Uterus (tissue), 2 donors: ENCODE results near the gene CDC123.

Experiments
- POLR2A ChIP-seq, 2 donors: fragments of 450-650 bp; IDR thresholded peaks; one replicate each; pipeline ENCODE4 v1.6.1; 2016; ENCODE audit warnings: antibody characterized with exemption in 2 of 2, mild to moderate bottlenecking in 1 of 2, moderate library complexity in 1 of 2
- TF ChIP-seq, protein P1 (sequence below), 4 experiments: fragments of 200-600 bp in 2 of 4; fragments of 450-650 bp in 2 of 4; sonication (generic) in 2 of 4; IDR thresholded peaks; one replicate each; pipeline ENCODE4 v1.5.1; 2016 to 2019; ENCODE audit warnings: antibody characterized with exemption in 4 of 4, mild to moderate bottlenecking in 2 of 4, moderate library complexity in 1 of 4

DNA sequence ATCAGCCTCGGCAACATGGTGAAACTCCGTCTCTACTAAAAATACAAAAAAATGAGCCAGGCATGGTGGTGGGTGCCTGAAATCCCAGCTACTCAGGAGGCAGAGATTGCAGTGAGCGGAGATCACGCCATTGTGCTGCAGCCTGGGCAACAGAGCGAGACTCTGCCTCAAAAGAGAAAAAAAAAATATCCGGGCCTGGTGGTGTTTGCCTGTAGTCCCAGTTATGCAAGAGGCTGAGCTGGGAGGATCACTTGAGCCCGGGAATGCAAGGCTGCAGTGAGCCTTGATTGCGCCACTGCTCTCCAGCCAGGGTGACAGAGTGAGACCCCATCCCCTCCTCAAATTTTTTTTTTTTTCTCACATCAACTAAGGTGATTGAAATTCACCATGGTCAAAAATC lies 42.8 kb downstream of the CDC123 start:
- TF ChIP-seq, protein P1, sequence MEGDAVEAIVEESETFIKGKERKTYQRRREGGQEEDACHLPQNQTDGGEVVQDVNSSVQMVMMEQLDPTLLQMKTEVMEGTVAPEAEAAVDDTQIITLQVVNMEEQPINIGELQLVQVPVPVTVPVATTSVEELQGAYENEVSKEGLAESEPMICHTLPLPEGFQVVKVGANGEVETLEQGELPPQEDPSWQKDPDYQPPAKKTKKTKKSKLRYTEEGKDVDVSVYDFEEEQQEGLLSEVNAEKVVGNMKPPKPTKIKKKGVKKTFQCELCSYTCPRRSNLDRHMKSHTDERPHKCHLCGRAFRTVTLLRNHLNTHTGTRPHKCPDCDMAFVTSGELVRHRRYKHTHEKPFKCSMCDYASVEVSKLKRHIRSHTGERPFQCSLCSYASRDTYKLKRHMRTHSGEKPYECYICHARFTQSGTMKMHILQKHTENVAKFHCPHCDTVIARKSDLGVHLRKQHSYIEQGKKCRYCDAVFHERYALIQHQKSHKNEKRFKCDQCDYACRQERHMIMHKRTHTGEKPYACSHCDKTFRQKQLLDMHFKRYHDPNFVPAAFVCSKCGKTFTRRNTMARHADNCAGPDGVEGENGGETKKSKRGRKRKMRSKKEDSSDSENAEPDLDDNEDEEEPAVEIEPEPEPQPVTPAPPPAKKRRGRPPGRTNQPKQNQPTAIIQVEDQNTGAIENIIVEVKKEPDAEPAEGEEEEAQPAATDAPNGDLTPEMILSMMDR (IDR thresholded peaks at IDR 0.05): no peak
- no peak for TF ChIP-seq POLR2A (IDR thresholded peaks at IDR 0.05)
